ENCODE results near the gene MORN2. TPM values are rescaled to one million over a fixed set of nuclear protein-coding genes. Genes with fewer than 3 reads are reported as not detected.
"Not testable (repeated sequence)": the region's sequence is repeated elsewhere in the genome, so short reads cannot be mapped to it uniquely, and the experiment has no call there.

MORN2 gene
- 10 to 100 TPM; 15.1 to 23.0 (median 19.4) TPM for total RNA-seq (2021; fragmentation: NEBNext Ultra II Directional; extraction: Animal tissue kit (Norgen Biotek cat#: 25700))
- long read RNA-seq, transcript MORN2-201 (5 exons, 739 nt) = major isoform, 15 of 16 reads
- long read RNA-seq, partial matches to known transcripts = 1 of 16 reads
- long read RNA-seq, other reads (novel, unspliced or antisense) = 0 of 16 reads

GRCh38 chr2:38875576-38876367, at the start of gene MORN2, which contains the start of gene DHX57:
MORN2 (plus strand) TSS chr2:38875976.
DHX57 (minus strand) TSS chr2:38875934; CDS start chr2:38868405, 7,529 bp downstream.
- H3K36me3 Mint-ChIP-seq (ENCODE audit: low read depth) = peaks cover 22% of the 10 kb centered on the region
- DNase-seq = peak; percentile 78
- peaks cover 28% of the 10 kb centered on the region for H3K4me1 Mint-ChIP-seq (ENCODE audit: low read depth)
- peak within 1 kb of the TSS; percentile 92 for H3K27ac Mint-ChIP-seq
- no peaks in the 10 kb centered on the region; the same call in 1 of the 2 replicates for H3K9me3 Mint-ChIP-seq
- no peaks in the 10 kb centered on the region for H3K27me3 Mint-ChIP-seq (ENCODE audit: insufficient read depth)
- TF ChIP-seq CTCF (IDR thresholded peaks at IDR 0.05) = no peak
- H3K4me3 Mint-ChIP-seq = peak within 1 kb of the TSS; percentile 93

GRCh38 chr2:38827539-38828145, 48.1 kb upstream of the MORN2 start:
- Mint-ChIP-seq H3K27ac (peak overlapping the region; percentile 89), H3K36me3 (ENCODE audit: low read depth) (peaks cover 30% of the 10 kb centered on the region), H3K4me1 (ENCODE audit: low read depth) (peaks cover 11% of the 10 kb centered on the region), H3K4me3 (peak overlapping the region; percentile 53)
- DNase-seq = peak; percentile 72
- H3K27me3 Mint-ChIP-seq (ENCODE audit: insufficient read depth); H3K9me3 Mint-ChIP-seq: not testable (repeated sequence)

GRCh38 chr2:38828460-38828859, 47.3 kb upstream of the MORN2 start:
- Mint-ChIP-seq H3K4me3 (no peak overlapping the region), H3K9me3 (no peaks in the 10 kb centered on the region), H3K27me3 (ENCODE audit: insufficient read depth) (no peaks in the 10 kb centered on the region), H3K36me3 (ENCODE audit: low read depth) (peaks cover 25% of the 10 kb centered on the region), H3K4me1 (ENCODE audit: low read depth) (peaks cover 11% of the 10 kb centered on the region), H3K27ac (peak overlapping the region; percentile 89; the same call in 1 of the 2 replicates)
- no peak for DNase-seq
- TF ChIP-seq CTCF (IDR thresholded peaks at IDR 0.05) = no peak

- peak; percentile 21 for DNase-seq
- Mint-ChIP-seq H3K4me1 (ENCODE audit: low read depth) (peaks cover 11% of the 10 kb centered on the region), H3K27me3 (ENCODE audit: insufficient read depth) (no peaks in the 10 kb centered on the region), H3K9me3 (no peaks in the 10 kb centered on the region), H3K27ac (no peak overlapping the region), H3K36me3 (ENCODE audit: low read depth) (peaks cover 23% of the 10 kb centered on the region), H3K4me3 (no peak overlapping the region)
- TF ChIP-seq CTCF (IDR thresholded peaks at IDR 0.05) = no peak
Observed at GRCh38 chr2:38829971-38830370, 45.8 kb upstream of the MORN2 start.

- Mint-ChIP-seq H3K36me3 (ENCODE audit: low read depth) (peaks cover 21% of the 10 kb centered on the region), H3K4me1 (ENCODE audit: low read depth) (peaks cover 11% of the 10 kb centered on the region), H3K9me3 (no peaks in the 10 kb centered on the region), H3K27ac (no peak overlapping the region), H3K4me3 (no peak overlapping the region), H3K27me3 (ENCODE audit: insufficient read depth) (no peaks in the 10 kb centered on the region)
- no peak for TF ChIP-seq CTCF (IDR thresholded peaks at IDR 0.05)
- no peak for DNase-seq
Observed at GRCh38 chr2:38830526-38831159, 45.1 kb upstream of the MORN2 start.
